Esophagus squamous epithelium (tissue), 4 donors: Measurements from ENCODE around the gene THUMPD2.

Source experiments
- POLR2A ChIP-seq, 4 donors: fragments of 450-650 bp; IDR thresholded peaks; one replicate each; pipeline ENCODE4 v1.6.1; 2017; ENCODE audit warnings: antibody characterized with exemption in 4 of 4, mild to moderate bottlenecking in 4 of 4, moderate library complexity in 3 of 4
- TF ChIP-seq, protein P1 (sequence below), 6 experiments: fragments of 450-650 bp in 4 of 6; fragments of 200-600 bp in 2 of 6; sonication (generic) in 2 of 6; IDR thresholded peaks; one replicate each; pipeline ENCODE4 v1.5.1; 2016 to 2019; ENCODE audit warnings: antibody characterized with exemption in 6 of 6, mild to moderate bottlenecking in 4 of 6, moderate library complexity in 4 of 6

DNA sequence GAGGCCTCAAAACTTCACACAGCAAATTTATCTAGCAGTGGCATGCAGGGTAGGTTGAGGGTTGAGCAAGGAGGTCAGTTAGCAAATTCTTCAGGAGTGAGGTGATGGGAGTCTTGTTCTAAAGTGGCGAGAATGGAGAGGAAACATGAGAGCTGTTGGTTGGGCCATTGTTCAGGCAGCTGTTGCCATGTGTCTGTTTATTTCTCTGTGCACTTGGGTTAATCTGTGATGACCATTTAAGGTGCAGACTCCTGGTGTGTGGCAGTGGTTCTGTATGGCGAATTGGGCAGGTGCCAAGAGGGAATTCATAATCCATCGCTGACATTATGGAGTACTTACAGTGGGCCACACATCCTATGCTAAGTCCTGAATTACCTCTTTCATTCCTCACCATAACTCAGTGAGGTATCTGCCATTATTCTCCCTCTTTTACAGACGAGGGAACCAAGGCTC, 82.9 kb downstream of the THUMPD2 start:
- TF ChIP-seq, protein P1, sequence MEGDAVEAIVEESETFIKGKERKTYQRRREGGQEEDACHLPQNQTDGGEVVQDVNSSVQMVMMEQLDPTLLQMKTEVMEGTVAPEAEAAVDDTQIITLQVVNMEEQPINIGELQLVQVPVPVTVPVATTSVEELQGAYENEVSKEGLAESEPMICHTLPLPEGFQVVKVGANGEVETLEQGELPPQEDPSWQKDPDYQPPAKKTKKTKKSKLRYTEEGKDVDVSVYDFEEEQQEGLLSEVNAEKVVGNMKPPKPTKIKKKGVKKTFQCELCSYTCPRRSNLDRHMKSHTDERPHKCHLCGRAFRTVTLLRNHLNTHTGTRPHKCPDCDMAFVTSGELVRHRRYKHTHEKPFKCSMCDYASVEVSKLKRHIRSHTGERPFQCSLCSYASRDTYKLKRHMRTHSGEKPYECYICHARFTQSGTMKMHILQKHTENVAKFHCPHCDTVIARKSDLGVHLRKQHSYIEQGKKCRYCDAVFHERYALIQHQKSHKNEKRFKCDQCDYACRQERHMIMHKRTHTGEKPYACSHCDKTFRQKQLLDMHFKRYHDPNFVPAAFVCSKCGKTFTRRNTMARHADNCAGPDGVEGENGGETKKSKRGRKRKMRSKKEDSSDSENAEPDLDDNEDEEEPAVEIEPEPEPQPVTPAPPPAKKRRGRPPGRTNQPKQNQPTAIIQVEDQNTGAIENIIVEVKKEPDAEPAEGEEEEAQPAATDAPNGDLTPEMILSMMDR (IDR thresholded peaks at IDR 0.05) = no peak
- no peak for TF ChIP-seq POLR2A (IDR thresholded peaks at IDR 0.05)
